Vagina (tissue), 2 donors: ENCODE measurements around the gene RPTOR.

Source experiments
- CTCF ChIP-seq, 3 experiments: fragments of 450-650 bp in 2 of 3; fragments of 200-600 bp in 1 of 3; sonication (generic) in 1 of 3; IDR thresholded peaks; one replicate each; pipeline ENCODE4 v1.5.1; 2017 to 2019; ENCODE audit warnings: antibody characterized with exemption in 3 of 3, mild to moderate bottlenecking in 2 of 3, moderate library complexity in 2 of 3
- POLR2A ChIP-seq, 2 donors: fragments of 450-650 bp; IDR thresholded peaks; one replicate each; pipeline ENCODE4 v1.6.1; 2017; ENCODE audit warnings: antibody characterized with exemption in 2 of 2, mild to moderate bottlenecking in 2 of 2, moderate library complexity in 2 of 2

GRCh38 chr17:80720610-80721577, 176.3 kb downstream of the RPTOR start:
- TF ChIP-seq CTCF (IDR thresholded peaks at IDR 0.05) (no peak), POLR2A (IDR thresholded peaks at IDR 0.05) (no peak)
